Esophagus mucosa (tissue), 1 donor: Measurements from ENCODE around the gene PIGH. TPM values are rescaled to one million over a fixed set of nuclear protein-coding genes. Genes with fewer than 3 reads are reported as not detected.
A peak's percentile ranks its signal among the peaks of the same experiment; 100 is the strongest.
"Not testable (repeated sequence)": the region's sequence is repeated elsewhere in the genome, so short reads cannot be mapped to it uniquely, and the experiment has no call there.

ENCODE experiments used
- ATAC-seq: fragments of 200-7000 bp; cut with Tn5 transposase; one replicate; pipeline ENCODE4 v1.9.1; 2020
- total RNA-seq: library from RNA; stranded (reverse); gene quantifications from one replicate; pipeline ENCODE4 v1.2.4, GENCODE V29; 2023
- donor health status: DM: yes; HTN: yes; CAD: no.

PIGH gene
- total RNA-seq, 1 donor from 2014 or later: 13.1 TPM

DNA sequence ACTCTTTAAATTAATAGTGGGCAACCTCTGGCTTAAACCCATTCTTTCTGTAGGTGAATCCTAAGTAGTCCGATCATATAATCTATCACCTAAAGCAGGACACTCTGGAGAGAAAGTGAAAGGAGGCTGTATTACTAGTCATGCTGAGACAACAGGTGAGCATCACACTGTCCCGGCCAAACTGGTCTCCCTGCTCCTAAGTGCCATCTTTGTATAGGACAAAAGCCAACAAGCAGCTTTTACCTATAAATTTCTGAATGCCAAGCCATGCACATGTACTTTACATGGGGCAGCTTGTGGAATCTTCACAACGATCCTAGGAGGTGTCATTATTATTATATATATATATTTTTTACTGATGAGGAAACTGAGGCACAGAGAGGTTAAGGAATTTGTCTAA lies 48.9 kb downstream of the PIGH start:
- ATAC-seq: no peak

DNA sequence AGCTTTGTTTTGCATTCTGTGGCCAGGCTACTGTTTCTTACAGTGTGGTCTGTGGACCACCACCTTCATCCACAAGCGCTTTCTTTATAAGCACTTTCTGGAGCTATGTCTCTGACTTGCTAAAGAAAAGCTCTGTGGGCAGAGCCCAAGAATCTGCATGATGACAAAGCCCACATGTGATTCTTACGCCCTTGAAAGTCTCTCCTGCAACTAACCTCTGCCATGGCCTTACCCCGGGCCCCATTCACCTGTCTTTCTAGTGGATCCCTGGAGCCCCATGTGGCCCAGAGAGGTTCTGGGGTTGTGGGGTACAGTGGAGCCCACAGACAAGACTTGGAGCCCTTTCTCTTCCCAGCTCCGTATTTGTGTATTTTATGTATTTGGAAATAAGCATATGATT lies 50.3 kb downstream of the PIGH start:
- ATAC-seq: no peak

DNA sequence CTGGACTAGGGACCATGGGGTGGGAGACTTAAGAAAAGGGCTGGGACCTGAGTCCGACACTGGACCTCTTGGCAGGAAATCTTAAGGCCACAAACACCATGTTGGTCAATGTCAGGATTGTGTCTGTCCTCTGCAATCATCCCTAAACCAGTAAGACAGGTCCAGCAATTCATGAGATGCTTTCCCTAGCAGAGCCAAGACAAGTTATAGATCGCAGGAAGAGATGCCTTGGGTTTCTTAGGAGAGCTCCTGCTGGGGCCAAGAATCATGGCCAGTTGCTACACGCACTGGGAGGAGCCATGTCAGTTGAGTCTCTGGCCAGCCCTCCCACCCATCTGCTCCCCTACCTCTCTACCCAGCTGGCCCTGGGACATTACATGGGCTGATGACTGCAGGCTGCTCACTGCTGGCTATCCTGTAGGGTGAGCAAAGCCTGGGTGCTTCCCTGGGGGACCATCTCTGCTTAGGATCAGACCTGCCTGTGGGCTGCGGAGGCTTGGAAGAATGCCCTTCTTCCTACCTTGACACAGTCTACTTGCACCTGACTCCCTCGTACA lies 52.8 kb downstream of the PIGH start:
- peak; percentile 51 for ATAC-seq

- no peak for ATAC-seq
Measured at GRCh38 chr14:67544590-67544989, 55.5 kb downstream of the PIGH start.

- ATAC-seq: not testable (repeated sequence)
Measured at GRCh38 chr14:67542620-67543019, 57.4 kb downstream of the PIGH start.

GRCh38 chr14:67541448-67542387 lies 58.4 kb downstream of the PIGH start:
- ATAC-seq: no peak

Other genes with a start within 250 kb of the PIGH start
- 70.0 TPM for gene ATP6V1D, start 240.5 kb downstream of the PIGH start, total RNA-seq
- gene EIF2S1, start 239.9 kb downstream of the PIGH start, total RNA-seq: 94.2 TPM
- gene PLEK2, start 188.1 kb downstream of the PIGH start, total RNA-seq: 24.5 TPM
- gene TMEM229B, start 111.5 kb downstream of the PIGH start, total RNA-seq: 0.80 TPM
- gene PLEKHH1, start 67.0 kb downstream of the PIGH start, total RNA-seq: 4.5 TPM
- 35.6 TPM for gene ARG2, start 19.7 kb upstream of the PIGH start, total RNA-seq
- 81.0 TPM for gene VTI1B, start 74.4 kb upstream of the PIGH start, total RNA-seq
- gene RDH11, start 95.5 kb upstream of the PIGH start, total RNA-seq: 60.1 TPM
- 30.9 TPM for gene RDH12, start 101.6 kb upstream of the PIGH start, total RNA-seq
- 12.6 TPM for gene ZFYVE26, start 216.3 kb upstream of the PIGH start, total RNA-seq
- 12.2 TPM for gene RAD51B, start 219.5 kb upstream of the PIGH start, total RNA-seq